ENCODE measurements around the gene DNAH17.

The DNAH17 gene

DNA sequence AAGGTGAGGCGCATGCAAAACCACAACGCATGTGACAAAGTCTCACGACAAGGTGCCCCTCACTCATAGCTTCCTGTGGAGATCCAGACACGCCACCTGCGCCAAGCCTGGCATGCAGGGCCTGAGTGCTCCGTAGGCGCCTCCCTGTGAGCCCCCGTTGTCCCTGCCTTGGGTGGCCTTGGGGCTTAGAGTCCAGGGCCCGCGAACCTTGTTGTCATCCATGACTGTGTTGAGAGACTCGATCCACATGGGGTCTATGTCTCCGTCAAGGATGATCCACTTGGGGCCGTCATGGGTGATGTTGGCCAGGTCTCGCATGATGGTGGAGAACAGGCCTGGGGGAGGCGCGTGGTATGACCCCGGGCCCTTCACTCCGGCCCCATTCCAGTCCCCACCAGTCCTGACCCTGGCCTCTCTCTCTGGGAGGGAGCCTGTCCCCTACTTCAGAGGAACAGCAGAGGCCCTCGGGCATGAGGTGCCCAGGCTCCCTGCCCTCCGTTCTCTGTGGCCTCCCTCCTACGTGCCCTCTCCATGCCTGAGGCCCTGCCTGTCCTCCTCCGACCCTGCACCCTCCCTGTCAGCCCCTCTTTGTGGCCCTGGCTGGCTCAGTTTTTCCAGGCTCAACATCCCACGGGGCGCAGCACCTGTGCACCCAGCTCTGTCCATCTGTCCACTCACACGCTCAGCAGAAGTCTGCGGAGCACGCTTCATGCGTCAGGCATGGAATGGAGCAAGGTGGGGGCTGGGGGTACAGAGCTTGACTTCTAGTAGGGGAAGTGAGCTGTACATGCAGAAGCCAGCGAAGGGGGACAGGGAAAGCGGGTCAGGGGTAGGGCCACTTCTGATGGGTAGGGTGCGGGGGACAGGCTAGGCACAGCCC, 85.7 kb downstream of the DNAH17 start:
- no peak for DNase-seq

DNA sequence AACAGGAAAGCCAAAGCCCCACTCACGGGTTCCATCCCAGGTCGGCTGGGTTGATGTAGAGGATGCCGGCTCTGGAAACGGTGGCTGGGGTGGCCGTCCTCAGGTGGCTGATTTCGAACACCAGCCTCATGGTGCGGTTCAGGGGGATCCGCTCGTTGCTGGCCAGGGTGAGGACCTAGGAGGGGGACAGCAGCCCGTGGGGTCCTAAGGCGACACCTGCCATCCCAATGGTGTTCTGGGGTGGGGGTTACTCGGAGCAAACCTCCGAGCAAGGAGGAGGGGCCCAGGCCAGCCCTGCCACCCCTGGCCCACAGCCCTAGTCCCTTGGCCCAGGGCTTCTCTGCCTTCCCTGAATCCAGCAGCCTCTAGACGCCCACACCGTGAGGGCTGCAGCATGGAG, 86.5 kb downstream of the DNAH17 start:
- DNase-seq = no peak

DNA sequence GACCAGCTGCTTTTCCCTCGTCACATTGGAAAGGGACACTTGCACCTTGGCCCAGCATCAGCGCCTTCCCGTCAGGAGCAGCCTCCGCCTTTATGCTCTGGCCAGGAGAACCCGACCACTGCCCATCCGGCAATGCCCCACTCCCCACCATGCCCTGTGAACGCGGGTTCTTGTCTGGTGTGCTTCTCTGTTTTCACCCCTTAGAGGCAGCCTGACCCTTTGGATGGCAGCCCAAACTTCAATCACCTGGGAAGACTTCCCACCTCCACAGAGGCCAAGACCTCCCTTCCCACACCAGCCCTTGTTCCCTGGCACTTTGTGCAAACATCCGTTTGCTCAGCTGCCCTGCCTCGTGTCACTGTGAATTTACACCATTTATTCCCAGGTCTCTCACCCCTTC, 87.0 kb downstream of the DNAH17 start:
- no peak for DNase-seq

DNA sequence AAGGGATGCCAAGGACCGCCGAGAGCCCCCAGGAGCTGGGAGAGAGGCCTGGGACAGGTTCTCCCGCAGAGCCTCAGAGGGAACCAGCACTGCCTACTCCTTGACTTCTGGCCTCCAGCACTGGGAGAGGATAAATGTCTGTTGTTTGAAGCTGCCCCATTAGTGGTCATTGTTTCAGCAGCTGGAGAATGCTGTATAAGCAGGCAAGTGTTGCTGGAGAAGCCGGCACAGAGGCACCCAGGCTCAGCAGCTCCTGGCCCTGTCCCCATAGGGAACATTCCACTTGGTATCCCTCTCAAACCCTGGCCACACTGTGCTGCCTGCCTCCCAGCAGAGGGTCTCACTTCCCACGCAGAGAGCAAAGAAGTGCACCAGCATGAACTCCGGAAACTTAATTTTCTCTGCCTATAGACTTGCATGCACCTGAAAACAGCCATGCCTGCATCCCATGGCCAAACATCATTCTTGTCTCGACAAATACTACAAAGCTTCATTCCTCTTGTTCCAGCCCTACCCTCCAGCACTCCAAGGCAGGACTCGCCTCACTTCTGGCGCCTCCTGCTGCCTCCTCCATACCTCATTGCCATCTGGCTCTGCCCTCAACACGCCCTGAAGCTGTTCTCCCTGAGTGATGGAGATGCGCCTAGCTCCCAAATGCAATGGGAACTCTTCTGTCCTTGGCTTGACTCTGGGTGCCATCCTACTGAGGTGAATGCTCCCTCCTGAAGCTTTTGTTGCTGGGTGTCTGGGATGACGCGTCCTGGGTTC, 88.1 kb downstream of the DNAH17 start:
- peak; percentile 29 for DNase-seq

DNA sequence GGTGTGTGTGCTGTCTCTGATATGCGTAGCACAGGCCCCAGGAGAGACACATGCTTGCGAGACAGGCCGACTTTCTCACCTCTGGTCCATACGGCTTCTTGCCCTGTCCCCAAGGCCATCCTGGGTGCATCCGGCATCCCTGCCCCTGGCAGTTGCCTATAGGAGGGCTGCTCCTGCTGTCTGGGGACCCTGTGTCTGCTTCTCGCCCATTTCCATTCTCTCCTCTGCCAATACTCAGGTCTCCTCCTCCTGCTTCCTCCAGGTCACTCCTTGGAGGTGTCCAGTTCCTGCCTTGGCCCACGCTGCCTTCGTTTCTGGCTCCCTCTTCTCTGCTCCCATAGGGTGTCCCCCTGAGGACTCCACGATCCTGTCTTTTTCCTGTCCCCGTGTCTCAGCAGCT, 89.0 kb downstream of the DNAH17 start:
- DNase-seq = no peak

DNA sequence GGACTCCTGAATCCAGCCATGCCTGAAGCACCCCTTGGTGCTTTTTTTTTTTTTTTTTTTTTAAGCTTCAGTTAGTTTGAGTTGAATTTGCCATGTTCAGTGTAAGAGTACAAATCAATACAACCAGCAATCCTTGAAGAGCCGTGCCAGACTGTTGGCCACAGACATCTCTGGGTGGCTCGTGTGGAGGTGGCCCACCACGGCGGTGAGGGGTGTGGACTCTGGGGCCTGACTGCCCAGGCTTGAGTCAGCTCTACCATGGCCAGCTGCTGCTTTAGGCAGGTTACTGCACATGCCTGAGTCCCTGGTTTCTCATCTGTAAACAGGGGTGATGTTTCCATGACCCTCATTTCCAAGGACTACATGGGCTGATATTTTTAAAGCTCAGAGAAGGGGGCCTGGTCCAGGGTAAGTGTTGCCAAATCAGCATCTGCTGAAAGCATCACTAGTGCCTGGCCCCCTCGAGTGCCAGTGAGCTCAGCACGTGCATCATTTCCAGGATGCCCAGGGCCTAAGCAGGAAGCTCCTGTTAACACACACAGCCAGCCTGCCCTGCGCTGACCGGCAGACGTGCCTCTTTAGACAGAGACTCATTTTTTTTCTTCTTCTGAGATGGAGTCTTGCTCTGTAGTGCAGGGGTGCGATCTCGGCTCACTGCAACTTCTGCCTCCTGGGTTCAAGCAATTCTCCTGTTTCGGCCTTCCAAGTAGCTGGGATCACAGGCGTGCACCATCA, 90.1 kb downstream of the DNAH17 start:
- peak; percentile 30 for DNase-seq

DNA sequence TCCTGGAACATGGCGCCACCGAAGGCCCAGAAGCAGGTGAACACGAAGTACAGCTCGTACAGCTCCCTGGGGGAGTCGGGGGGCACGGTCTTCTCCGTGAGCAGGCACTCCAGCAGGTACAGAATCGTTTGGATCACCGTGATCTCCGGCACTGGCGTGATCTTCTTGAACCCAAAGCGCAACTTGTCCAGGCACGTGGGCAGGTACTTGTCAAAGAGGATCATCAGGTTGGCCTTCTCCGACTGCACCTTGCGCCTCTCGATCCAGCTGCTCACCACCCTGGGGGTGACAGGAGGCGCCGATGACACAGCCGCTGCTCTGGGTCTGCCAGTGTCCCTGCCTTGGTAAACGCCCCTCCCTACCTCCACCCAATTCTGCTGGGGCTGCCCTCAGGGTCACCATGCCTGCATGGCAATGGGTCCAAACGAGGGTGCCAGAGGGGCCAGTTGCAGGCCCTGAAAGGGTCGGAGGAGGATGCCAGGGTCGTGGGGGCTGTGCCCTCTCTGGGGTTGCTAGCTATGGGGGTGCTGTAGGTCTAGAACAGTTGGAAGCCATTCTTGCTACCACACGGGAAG, 90.9 kb downstream of the DNAH17 start:
- peak; percentile 21 for DNase-seq

DNA sequence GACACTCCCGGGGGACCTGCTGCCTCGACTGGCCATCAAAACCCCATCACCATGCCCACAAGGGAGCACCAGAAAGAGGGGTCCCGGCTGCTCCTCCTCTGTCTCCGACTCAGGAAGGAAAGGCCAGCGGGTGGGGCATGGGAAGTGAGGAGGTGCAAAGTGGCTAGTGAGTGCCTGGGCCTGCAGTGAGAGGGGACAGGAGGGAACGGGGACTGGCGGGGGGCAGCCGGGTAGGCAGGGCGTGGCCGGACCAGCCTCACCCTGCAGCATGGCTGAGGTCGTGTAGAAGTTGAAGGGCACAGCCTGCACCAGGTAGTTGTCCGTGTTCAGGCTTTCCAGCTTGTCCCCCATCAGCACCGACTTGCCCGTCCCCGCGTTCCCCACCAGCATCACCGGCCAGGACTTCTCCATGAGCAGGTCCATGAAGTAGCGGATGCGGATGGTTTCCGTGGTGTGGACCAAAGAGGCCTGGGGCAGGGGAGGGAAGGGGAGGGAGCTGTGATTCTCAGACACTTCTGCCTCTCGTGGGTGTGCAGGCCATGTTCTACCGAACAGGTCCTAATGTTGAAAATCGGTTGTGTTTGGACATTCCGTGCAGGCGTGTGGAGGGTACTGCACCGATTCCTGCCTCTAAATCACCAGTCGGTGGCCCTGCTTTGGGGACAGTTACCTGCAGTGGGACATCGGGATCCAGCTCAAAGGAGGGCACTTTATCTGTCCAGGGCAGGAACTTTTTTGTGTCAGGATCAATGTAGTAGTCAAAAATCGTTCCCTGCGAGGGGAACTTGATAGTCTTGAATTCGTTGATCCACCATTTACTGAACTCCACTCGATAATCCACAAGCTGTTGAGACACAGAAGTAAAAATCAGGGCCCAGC, 91.7 kb downstream of the DNAH17 start:
- peak; percentile 19 for DNase-seq

DNA sequence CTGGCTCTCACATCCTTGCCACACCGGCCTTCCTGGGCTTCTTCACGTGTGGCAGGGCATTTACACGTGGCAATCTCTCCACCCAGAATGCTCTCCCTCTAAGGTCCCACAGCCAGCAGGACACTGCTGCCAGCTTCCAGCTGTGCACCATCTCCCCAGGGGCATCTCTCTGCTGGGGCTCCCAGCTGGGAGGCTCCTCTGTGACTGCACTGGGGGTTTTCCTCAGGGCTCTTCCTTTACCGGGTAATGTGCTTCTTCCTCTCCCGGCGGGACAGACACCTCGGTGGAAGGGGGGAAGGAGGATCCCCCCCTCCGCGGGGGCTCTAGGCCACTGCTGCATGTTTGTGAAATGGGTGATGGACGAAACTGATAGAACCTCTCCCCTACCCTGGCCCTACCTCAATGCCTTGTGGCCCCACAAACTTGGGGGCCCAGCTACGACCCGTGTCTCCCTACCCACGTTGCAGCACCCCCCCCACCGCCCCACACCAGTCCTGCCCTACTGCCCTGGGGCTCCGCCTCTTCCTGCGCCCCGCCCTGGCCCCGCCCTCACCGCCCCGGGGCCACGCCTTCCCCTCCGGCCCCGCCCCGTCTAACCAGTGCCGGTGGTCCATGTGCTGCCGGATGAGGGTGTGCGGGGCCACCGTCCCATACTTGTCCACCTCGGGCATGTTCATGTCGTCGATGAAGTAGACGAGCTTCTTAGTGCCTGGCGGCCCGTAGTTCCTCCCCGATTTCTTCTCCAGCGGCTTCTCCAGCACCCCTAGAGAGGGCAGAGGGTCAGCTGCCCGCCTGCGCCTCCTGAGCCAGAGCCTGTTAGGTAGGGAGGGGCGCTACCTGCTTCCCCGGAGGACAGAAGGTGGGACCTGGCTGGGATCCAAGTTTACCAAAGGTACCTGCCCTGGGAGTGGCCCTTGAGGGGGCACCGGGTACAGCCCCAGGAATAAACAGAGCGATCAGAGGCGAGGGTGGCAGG, 92.6 kb downstream of the DNAH17 start:
- DNase-seq = peak; percentile 49

DNA sequence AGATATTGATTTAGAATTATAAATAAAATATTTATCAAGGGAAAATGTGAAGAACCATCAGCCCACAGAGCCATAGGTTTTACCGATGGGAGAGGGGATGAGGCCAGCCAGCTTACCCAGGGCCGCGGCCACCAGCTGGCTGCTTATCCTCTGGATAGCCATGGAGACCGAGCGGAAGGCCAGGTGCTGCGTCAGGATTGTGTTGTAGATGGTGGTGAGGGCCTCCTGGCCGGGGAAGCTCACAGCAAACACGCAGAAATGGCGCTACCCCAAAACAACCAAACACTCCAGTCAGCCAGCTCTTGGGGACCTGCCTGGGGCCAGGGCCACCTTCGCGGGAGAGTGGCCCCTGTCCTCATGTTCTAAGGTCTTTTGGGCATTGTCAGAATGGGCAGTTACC, 97.8 kb downstream of the DNAH17 start:
- DNase-seq = no peak

DNA sequence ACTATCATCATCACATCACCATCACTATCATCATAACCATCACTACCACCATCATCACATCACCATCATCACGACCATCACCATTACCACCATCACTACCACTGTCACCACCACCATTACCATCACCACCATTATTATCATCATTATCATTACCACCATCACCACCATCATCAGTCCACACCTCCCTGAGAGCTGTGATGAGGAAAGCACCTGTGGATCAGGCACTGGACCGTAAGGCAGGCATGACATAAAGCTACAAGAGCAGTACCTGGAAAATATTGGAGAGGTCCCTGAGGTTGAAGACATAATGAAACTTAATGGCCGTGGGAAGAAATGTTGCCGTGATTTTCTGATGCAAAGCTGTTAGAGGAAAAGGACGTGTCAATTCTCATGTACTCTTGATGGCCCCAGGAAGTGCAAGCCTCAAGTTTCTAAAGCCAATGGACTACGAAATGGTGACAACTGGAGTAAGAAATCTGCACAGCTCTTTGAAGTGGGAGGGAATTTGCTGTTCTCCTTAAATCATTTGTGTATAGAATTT, 98.4 kb downstream of the DNAH17 start:
- no peak for DNase-seq

DNA sequence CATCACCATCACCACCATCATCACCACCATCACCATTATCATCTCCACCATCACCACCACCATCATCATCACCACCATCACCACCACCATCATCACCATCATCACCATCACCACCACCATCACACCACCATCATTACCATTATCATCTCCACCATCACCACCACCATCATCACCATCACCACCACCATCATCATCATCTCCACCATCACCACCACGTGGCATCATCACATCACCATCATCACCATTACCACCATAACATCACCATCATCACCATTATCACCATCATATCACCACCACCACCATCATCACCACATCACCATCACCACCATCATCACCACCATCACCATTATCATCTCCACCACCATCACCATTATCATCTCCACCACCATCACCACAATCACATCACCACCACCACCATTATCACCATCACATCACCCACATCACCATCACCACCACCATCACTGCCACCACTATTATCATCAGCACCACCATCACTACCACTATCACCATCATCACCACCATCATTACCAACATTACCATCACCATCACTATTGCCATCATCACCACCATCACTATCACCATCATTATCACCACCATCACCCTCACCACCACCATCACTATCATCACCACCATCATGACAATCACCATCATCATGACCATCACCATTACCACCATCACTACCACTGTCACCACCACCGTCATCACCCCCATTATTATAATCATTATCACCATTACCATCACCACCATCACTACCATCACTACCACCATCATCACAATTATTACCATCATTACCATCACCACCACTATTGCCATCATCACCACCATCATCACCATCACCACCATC, 99.1 kb downstream of the DNAH17 start:
- no peak for DNase-seq

DNA sequence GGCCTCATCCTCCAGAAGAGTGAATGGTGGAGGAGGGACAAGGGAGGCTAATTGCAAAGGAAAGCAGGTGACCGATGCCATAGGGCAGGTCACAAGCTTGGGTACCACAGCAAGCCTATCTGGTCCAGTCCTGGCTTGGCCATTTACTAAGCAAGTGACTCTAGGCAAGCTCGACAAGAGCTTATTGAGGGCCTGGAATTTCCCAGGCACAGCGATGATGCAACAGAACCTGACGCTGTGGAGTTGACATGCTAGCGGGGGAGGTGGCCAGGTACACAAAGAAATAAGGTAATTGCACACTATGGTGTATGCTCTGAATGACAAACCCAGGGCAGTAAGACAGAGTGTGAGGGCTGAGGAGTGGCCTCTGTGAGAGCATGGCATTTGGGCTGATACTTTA, 100.2 kb downstream of the DNAH17 start:
- DNase-seq = no peak

DNA sequence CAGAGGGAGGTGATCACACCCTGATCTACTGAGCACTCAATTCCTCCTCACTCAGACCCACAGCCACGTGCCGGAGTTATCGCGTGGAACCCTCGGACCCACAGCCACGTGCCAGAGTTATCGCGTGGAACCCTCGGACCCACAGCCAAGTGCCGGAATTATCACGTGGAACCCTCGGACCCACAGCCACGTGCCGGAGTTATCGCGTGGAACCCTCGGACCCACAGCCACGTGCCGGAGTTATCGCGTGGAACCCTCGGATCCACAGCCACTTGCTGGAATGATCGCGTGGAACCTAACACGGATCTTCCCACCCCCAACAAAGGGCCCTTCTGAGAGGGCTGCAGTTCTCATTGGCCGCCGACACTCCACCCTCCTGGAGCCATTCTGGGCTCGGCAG, 101.0 kb downstream of the DNAH17 start:
- no peak for DNase-seq

DNA sequence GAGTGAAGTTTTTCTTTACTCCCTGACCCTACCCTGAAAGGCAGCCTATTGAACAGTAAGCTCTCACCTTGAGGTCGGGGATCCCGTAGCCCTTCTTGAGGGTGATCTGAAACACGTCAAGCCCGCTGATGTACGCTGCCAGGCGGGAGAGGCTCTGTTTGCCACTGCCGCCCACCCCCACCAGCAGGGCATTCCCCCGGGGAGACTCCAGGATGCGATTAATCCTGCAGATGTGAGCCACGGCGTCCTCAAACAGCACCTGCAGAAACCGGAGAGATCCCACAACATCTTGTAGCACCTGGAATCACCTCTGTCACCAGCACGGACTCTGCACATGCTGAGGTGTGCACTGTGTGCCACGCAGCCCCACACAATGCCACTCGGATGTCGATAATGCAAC, 102.0 kb downstream of the DNAH17 start:
- no peak for DNase-seq

DNA sequence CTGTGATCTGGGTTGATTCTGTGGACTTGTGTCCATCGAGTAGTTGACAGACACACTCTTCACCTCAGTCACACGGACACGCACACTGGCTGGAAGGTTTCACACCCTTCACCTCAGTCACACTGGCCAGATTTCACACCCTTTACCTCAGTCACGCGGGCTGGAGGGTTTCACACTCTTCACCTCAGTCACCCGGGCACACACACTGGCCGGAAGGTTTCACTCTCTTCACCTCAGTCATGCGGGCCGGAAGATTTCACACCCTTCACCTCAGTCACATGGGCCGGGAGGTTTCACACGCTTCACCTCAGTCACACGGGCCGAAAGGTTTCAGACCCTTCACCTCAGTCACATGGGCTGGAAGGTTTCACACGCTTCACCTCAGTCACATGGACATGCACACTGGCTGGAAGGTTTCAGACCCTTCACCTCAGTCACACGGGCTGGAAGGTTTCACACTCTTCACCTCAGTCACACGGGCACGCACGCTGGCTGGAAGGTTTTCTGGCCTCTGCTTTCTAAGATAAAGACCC, 102.5 kb downstream of the DNAH17 start:
- DNase-seq = no peak

DNA sequence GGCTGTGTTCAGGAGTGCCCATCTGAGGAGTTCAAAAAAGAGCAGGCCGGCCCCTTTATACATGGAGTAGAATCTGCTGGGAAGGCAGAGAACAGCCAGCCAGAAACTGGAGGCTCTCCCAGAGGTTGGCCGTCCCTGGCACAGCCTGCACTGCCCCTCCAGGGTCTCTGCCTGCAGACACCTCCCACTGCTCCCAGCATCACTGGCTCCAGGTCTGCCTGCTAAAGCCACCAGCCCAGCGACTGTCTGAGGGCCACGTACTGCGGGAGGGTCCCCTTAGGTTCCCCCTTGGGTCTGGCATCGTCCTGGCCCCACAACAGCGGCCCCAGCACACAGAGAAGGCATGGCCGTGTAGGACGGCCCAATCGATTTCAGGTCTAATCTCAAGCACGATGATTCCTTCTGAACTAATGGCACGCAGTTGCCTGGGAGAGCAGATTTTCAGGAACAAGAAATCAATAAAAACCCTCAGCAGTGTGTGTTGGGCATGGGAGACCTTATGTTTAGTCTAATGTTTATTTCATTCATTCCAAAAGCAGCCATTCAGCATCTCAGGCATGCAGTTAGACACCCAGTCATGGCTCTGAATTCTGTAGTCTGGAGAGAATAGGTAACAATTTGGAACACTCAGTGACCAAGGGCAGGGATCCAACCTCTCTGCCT, 103.1 kb downstream of the DNAH17 start:
- DNase-seq = no peak

DNA sequence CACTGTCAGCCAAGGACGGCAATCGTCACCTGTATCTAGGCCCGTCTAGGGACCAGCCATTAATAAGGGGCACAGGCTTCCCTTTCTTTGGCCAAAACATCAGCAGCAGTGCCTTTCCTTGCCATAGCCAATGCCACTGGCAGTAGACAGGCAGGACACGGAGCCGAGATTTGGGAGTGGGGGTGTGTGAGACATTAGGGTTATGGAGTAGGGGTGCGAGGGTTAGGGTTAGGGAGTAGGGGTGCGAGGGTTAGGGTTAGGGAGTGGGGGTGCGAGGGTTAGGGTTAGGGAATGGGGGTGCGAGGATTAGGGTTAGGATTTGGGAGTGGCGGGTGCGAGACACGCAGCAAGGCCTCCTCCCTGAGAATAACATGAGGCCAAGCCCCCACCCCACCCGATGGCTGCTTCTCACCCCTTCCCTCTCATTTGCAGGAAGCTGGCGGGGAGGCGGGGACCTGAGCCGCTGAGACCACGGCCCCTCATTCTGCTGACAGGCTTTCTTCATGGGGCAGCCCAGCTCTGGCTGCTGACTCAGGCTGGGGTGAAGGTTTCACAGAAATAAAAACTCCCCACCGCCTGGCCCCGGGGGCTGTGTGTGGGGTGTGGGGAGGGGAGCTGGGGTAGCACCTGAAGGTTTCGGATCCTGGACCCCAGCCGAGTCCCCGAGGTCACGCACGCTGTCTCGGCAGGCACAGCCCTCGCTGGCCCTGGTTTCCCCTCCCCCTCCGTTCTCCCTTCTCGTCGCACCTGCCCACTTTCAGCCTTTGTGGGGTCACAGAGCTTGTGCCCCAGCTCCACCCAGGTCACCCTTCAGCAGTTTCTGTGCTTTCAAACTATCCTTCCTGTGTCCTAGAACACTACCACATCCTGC, 104.9 kb downstream of the DNAH17 start:
- no peak for DNase-seq
